Neural progenitor cell (in vitro differentiated cells): Measurements from ENCODE around the gene EVA1A. TPM values are rescaled to one million over a fixed set of nuclear protein-coding genes. Genes with fewer than 3 reads are reported as not detected.

ENCODE experiments used
- DNase-seq: peaks from one replicate; pipeline ENCODE4 v3.0.0-alpha.2; 2016; ENCODE audit warnings: low spot score
- H2AFZ ChIP-seq: fragments of 200-600 bp; sonication (generic); replicated peaks from 2 replicates; pipeline ENCODE4 v1.6.1; 2016; ENCODE audit warnings: antibody characterized with exemption
- H3F3A ChIP-seq: fragments of 200-600 bp; sonication (generic); 2 replicates; pipeline ENCODE4 v1.6.1; 2016; ENCODE audit warnings: antibody characterized with exemption, low read depth
- H3K27ac ChIP-seq: fragments of 200-600 bp; sonication (generic); 2 replicates; pipeline ENCODE4 v1.5.1; 2016; ENCODE audit warnings: mild to moderate bottlenecking
- H3K27me3 ChIP-seq: fragments of 200-600 bp; sonication (generic); 2 replicates; pipeline ENCODE4 v1.6.1; 2016; ENCODE audit warnings: mild to moderate bottlenecking, moderate library complexity
- H3K36me3 ChIP-seq: fragments of 200-600 bp; sonication (generic); 2 replicates; pipeline ENCODE4 v1.5.1; 2016
- H3K4me1 ChIP-seq: fragments of 200-600 bp; sonication (generic); 2 replicates; pipeline ENCODE4 v1.6.1; 2016; ENCODE audit warnings: mixed run types
- H3K4me2 ChIP-seq: fragments of 200-600 bp; sonication (generic); 2 replicates; pipeline ENCODE4 v1.6.1; 2016
- H3K4me3 ChIP-seq: fragments of 200-600 bp; sonication (generic); 2 replicates; pipeline ENCODE4 v1.5.1; 2016
- H3K79me2 ChIP-seq: fragments of 200-600 bp; sonication (generic); 2 replicates; pipeline ENCODE4 v1.6.1; 2016; ENCODE audit warnings: low read depth
- H3K9ac ChIP-seq: fragments of 200-600 bp; sonication (generic); 2 replicates; pipeline ENCODE4 v1.6.1; 2016
- H3K9me3 ChIP-seq: fragments of 200-600 bp; sonication (generic); 2 replicates; pipeline ENCODE4 v1.5.1; 2016; ENCODE audit warnings: low read depth
- H4K20me1 ChIP-seq: fragments of 200-600 bp; sonication (generic); 2 replicates; pipeline ENCODE4 v1.6.1; 2016; ENCODE audit warnings: low read depth
- H3K27ac Mint-ChIP-seq: 3 replicates; pipeline ENCODE4 v1.8.0; 2021; ENCODE audit warnings: mixed read lengths
- H3K27me3 Mint-ChIP-seq: 2 replicates; pipeline ENCODE4 v1.8.0; 2022; ENCODE audit warnings: low read depth, mild to moderate bottlenecking, inconsistent platforms, moderate library complexity, mixed read lengths; ENCODE audit not compliant: insufficient read depth
- H3K36me3 Mint-ChIP-seq: 3 replicates; pipeline ENCODE4 v1.8.0; 2021; ENCODE audit warnings: mixed read lengths
- H3K4me1 Mint-ChIP-seq: 3 replicates; pipeline ENCODE4 v1.8.0; 2021; ENCODE audit warnings: mixed read lengths
- H3K4me3 Mint-ChIP-seq: 3 replicates; pipeline ENCODE4 v1.8.0; 2021; ENCODE audit warnings: mild to moderate bottlenecking, moderate library complexity, mixed read lengths
- H3K9me3 Mint-ChIP-seq: 3 replicates; pipeline ENCODE4 v1.8.0; 2020; ENCODE audit warnings: mixed read lengths
- EZH2 ChIP-seq: fragments of 200-600 bp; sonication (generic); IDR thresholded peaks from 2 replicates; pipeline ENCODE4 v1.6.1; 2017; ENCODE audit warnings: antibody characterized with exemption, mild to moderate bottlenecking, moderate library complexity
- EZH2phosphoT487 ChIP-seq: fragments of 200-600 bp; sonication (generic); IDR thresholded peaks from 2 replicates; pipeline ENCODE4 v1.6.1; 2017; ENCODE audit warnings: antibody characterized with exemption
- total RNA-seq: library from RNA; depleted of rRNA; stranded (reverse); fragments of >200 nt; gene quantifications from 2 replicates; pipeline ENCODE4 v1.2.3, GENCODE V29; 2015; ENCODE audit warnings: low replicate concordance
- TF ChIP-seq, protein P1 (sequence below): fragments of 200-600 bp; sonication (generic); IDR thresholded peaks from 2 replicates; pipeline ENCODE4 v1.5.1; 2017; ENCODE audit warnings: antibody characterized with exemption, mild to moderate bottlenecking

The EVA1A gene
- total RNA-seq, 1 donor from 2014 or later, result 2.8 TPM

DNA sequence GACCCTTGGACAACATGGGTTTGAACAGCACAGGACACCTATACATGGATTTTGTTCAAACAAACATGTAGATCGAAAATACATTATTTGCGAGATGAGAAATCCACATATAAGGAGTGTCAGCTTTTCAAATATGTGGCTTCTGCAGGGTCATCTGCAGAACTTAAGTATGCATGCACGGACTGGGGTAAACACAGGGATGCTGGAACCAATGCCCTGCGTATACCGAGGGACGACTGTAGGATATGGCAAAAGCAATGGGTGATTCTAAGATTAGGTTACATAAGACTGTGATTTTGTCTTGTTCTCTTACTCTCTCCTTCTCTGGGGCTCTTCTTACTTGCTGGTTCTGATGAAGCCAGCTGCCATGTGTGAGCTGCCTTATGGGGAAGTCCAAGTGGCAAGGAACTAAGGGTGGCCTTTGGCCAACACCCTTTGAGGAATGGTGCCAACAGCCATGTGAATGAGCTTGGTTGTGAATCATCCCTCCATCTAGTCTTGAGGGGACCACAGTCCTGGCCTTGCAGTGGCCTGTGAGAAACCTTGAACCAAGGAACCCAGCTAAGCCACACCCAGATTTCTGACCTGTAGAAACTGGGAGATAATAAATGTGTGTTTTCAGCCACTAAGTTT, 66.5 kb downstream of the EVA1A start:
- H3K27me3 ChIP-seq, result no peaks in the 10 kb centered on the region
- peaks cover 2% of the 10 kb centered on the region for H3K36me3 Mint-ChIP-seq
- no peak overlapping the region for H3K27ac Mint-ChIP-seq

DNA sequence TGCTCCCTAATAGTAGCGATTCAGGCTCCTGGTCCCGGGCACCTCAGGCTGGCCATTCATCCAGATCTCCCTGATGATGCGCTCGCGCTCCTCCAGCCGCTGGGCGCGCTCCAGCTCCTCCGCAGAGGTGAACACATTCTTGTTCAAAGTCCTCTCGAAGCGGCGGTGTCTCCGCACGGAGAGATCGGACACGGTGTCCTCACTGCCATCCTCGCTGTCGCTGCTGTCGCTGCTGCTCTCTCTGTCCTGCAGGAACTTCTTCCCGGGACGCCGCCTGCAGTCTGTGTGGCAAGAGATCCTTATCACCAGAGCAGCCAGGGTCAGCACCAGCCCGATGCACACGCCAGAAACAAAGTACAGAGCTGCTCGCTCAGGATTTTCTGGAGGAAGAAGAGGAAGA, 67.5 kb downstream of the EVA1A start:
- H4K20me1 ChIP-seq, result no peaks in the 10 kb centered on the region
- H2AFZ ChIP-seq, result no peak overlapping the region
- H3K27me3 ChIP-seq, result no peaks in the 10 kb centered on the region
- no peak for TF ChIP-seq EZH2
- TF ChIP-seq, protein P1, sequence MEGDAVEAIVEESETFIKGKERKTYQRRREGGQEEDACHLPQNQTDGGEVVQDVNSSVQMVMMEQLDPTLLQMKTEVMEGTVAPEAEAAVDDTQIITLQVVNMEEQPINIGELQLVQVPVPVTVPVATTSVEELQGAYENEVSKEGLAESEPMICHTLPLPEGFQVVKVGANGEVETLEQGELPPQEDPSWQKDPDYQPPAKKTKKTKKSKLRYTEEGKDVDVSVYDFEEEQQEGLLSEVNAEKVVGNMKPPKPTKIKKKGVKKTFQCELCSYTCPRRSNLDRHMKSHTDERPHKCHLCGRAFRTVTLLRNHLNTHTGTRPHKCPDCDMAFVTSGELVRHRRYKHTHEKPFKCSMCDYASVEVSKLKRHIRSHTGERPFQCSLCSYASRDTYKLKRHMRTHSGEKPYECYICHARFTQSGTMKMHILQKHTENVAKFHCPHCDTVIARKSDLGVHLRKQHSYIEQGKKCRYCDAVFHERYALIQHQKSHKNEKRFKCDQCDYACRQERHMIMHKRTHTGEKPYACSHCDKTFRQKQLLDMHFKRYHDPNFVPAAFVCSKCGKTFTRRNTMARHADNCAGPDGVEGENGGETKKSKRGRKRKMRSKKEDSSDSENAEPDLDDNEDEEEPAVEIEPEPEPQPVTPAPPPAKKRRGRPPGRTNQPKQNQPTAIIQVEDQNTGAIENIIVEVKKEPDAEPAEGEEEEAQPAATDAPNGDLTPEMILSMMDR, result no peak
- no peak for TF ChIP-seq EZH2phosphoT487
- no peaks in the 10 kb centered on the region for H3K79me2 ChIP-seq
- H3F3A ChIP-seq, result no peaks in the 10 kb centered on the region
- H3K4me3 ChIP-seq, result no peak overlapping the region
- Mint-ChIP-seq H3K4me3 (no peak overlapping the region), H3K9me3 (peaks cover 2% of the 10 kb centered on the region), H3K36me3 (peaks cover 2% of the 10 kb centered on the region), H3K27ac (no peak overlapping the region), H3K27me3 (no peaks in the 10 kb centered on the region), H3K4me1 (no peaks in the 10 kb centered on the region)
- H3K4me2 ChIP-seq, result no peak overlapping the region
- no peak overlapping the region for H3K9ac ChIP-seq
- no peak for DNase-seq
- no peaks in the 10 kb centered on the region for H3K4me1 ChIP-seq
- no peaks in the 10 kb centered on the region for H3K36me3 ChIP-seq
- no peaks in the 10 kb centered on the region for H3K9me3 ChIP-seq
- no peak overlapping the region for H3K27ac ChIP-seq

More for the DNA sequence above, 66.5 kb downstream of the EVA1A start:
- Mint-ChIP-seq H3K4me1 (no peaks in the 10 kb centered on the region), H3K27me3 (no peaks in the 10 kb centered on the region), H3K4me3 (no peak overlapping the region), H3K9me3 (peaks cover 2% of the 10 kb centered on the region)
- Histone ChIP-seq H3K4me1 (no peaks in the 10 kb centered on the region), H3K4me3 (no peak overlapping the region), H3K4me2 (no peak overlapping the region), H3F3A (no peaks in the 10 kb centered on the region), H3K9me3 (no peaks in the 10 kb centered on the region), H3K9ac (no peak overlapping the region), H3K79me2 (no peaks in the 10 kb centered on the region), H3K27ac (no peak overlapping the region), H4K20me1 (no peaks in the 10 kb centered on the region), H2AFZ (no peak overlapping the region), H3K36me3 (no peaks in the 10 kb centered on the region)
- DNase-seq, result no peak
- TF ChIP-seq EZH2phosphoT487 (no peak), EZH2 (no peak)
- TF ChIP-seq, protein P1, result no peak

- H3K27me3 ChIP-seq, result no peaks in the 10 kb centered on the region
- Mint-ChIP-seq H3K4me1 (no peaks in the 10 kb centered on the region), H3K27me3 (no peaks in the 10 kb centered on the region), H3K9me3 (no peaks in the 10 kb centered on the region), H3K36me3 (peaks cover 2% of the 10 kb centered on the region), H3K4me3 (no peak overlapping the region), H3K27ac (no peak overlapping the region)
- H3K36me3 ChIP-seq, result no peaks in the 10 kb centered on the region
- no peak overlapping the region for H3K9ac ChIP-seq
- no peaks in the 10 kb centered on the region for H3K4me1 ChIP-seq
- H3F3A ChIP-seq, result no peaks in the 10 kb centered on the region
- H3K79me2 ChIP-seq, result no peaks in the 10 kb centered on the region
- H2AFZ ChIP-seq, result no peak overlapping the region
- no peak overlapping the region for H3K4me3 ChIP-seq
- H3K4me2 ChIP-seq, result no peak overlapping the region
- DNase-seq, result no peak
- no peaks in the 10 kb centered on the region for H4K20me1 ChIP-seq
- TF ChIP-seq, protein P1, result no peak
- no peak for TF ChIP-seq EZH2phosphoT487
- no peak for TF ChIP-seq EZH2
- H3K27ac ChIP-seq, result no peak overlapping the region
- H3K9me3 ChIP-seq, result no peaks in the 10 kb centered on the region
Measured at GRCh38 chr2:75491129-75491753, 69.5 kb downstream of the EVA1A start.
